ENCODE measurements around the gene COG7. TPM values are rescaled to one million over a fixed set of nuclear protein-coding genes. Genes with fewer than 3 reads are reported as not detected.

Gene COG7
- polyA plus RNA-seq, 1 of the 3 experiments (the other 2 are of a cell fraction): 33.0 TPM

DNA sequence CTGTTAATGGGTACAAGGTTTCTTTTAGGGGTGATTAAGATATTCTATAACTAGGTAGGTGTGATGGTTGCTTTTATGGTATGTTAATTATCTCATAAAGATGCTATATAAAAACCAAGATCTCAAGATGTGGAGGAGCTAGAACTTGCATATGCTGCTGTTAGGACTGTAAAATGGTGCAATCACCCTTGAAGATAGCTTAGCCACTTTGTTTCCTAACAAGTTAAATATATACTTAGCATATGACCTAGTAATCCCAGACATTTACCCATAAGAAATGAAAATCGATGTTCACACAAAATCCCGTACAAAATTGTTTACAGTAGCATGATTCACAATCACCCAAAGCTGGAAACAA is 32.2 kb upstream of the COG7 start:
- Histone ChIP-seq H3K4me3 (ENCODE audit: low read depth in 2 of 2, low read length in 1 of 2) (no peak overlapping the region), H3K9me3 (no peaks in the 10 kb centered on the region), H3K36me3 (replicated peaks in 1 of 2; ENCODE audit: control insufficient read depth in 1 of 2, insufficient read depth in 2 of 2, low read length in 1 of 2) (peaks cover 38 to 63% of the 10 kb centered on the region in 2 experiments), H3K4me1 (ENCODE audit: control insufficient read depth in 1 of 2, insufficient read depth in 2 of 2, low read depth in 1 of 2, low read length in 1 of 2) (no peaks in the 10 kb centered on the region), H2AFZ (ENCODE audit: low read depth) (no peak overlapping the region), H3K27me3 (ENCODE audit: insufficient read depth) (no peaks in the 10 kb centered on the region), H3F3A (replicated peaks; ENCODE audit: insufficient read depth) (no peaks in the 10 kb centered on the region), H3K4me2 (no peak overlapping the region), H3K79me2 (ENCODE audit: insufficient read depth) (no peaks in the 10 kb centered on the region), H3K9ac (no peak overlapping the region), H3K9me2 (no peaks in the 10 kb centered on the region), H3K27ac (ENCODE audit: low read depth in 2 of 2, low read length in 1 of 2) (no peak overlapping the region), H4K20me1 (ENCODE audit: insufficient read depth) (no peaks in the 10 kb centered on the region)
- POLR2A ChIA-PET: no interaction called here
- 75% methylated on average over 2 of the region's 2 CpGs for WGBS (ENCODE audit: low lambda C conversion rate)
- CTCF ChIA-PET: interaction anchor here (1.1 kb wide), 1 partner anchor 302 kb away, joined by 4 read pairs; no protein-coding TSS in a partner anchor
- TF ChIP-seq GABPA (IDR thresholded peaks at IDR 0.05; ENCODE audit: low read depth) (no peak), CHD2 (IDR thresholded peaks at IDR 0.05; ENCODE audit: low read length, partially characterized antibody) (no peak), MXI1 (IDR thresholded peaks at IDR 0.05; ENCODE audit: low read depth, low read length) (no peak), REST (IDR thresholded peaks at IDR 0.05; ENCODE audit: low read depth, low read length) (no peak), ELF1 (IDR thresholded peaks at IDR 0.05) (no peak), EZH2phosphoT487 (IDR thresholded peaks at IDR 0.05; ENCODE audit: borderline replicate concordance, low read depth) (no peak), TCF12 (IDR thresholded peaks at IDR 0.05) (no peak), SMC3 (IDR thresholded peaks at IDR 0.05; ENCODE audit: low read depth, low read length) (no peak), RFX5 (IDR thresholded peaks at IDR 0.05; ENCODE audit: low read length) (no peak), RAD21 (IDR thresholded peaks at IDR 0.05; ENCODE audit: low read length) (no peak), TAF1 (IDR thresholded peaks at IDR 0.05; ENCODE audit: borderline replicate concordance, low read depth, low read length) (no peak), RXRA (IDR thresholded peaks at IDR 0.05; ENCODE audit: borderline replicate concordance, low read depth) (no peak)
- TF ChIP-seq, protein P1, sequence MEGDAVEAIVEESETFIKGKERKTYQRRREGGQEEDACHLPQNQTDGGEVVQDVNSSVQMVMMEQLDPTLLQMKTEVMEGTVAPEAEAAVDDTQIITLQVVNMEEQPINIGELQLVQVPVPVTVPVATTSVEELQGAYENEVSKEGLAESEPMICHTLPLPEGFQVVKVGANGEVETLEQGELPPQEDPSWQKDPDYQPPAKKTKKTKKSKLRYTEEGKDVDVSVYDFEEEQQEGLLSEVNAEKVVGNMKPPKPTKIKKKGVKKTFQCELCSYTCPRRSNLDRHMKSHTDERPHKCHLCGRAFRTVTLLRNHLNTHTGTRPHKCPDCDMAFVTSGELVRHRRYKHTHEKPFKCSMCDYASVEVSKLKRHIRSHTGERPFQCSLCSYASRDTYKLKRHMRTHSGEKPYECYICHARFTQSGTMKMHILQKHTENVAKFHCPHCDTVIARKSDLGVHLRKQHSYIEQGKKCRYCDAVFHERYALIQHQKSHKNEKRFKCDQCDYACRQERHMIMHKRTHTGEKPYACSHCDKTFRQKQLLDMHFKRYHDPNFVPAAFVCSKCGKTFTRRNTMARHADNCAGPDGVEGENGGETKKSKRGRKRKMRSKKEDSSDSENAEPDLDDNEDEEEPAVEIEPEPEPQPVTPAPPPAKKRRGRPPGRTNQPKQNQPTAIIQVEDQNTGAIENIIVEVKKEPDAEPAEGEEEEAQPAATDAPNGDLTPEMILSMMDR (IDR thresholded peaks at IDR 0.05): no peak
- TF ChIP-seq, protein P2, sequence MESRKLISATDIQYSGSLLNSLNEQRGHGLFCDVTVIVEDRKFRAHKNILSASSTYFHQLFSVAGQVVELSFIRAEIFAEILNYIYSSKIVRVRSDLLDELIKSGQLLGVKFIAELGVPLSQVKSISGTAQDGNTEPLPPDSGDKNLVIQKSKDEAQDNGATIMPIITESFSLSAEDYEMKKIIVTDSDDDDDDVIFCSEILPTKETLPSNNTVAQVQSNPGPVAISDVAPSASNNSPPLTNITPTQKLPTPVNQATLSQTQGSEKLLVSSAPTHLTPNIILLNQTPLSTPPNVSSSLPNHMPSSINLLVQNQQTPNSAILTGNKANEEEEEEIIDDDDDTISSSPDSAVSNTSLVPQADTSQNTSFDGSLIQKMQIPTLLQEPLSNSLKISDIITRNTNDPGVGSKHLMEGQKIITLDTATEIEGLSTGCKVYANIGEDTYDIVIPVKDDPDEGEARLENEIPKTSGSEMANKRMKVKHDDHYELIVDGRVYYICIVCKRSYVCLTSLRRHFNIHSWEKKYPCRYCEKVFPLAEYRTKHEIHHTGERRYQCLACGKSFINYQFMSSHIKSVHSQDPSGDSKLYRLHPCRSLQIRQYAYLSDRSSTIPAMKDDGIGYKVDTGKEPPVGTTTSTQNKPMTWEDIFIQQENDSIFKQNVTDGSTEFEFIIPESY (IDR thresholded peaks at IDR 0.05; ENCODE audit: borderline replicate concordance, low read depth): no peak
- no peak for DNase-seq
